Measurements from ENCODE around the gene TMEM138. TPM values are rescaled to one million over a fixed set of nuclear protein-coding genes. Genes with fewer than 3 reads are reported as not detected.

The TMEM138 gene
- total RNA-seq: 100 to 1,000 TPM; 127 to 164 TPM

GRCh38 chr11:61361741-61362541 is at the start of gene TMEM138, which contains the start of gene CYB561A3:
Gene TMEM138, plus strand, starts transcription at chr11:61362374. Its CDS starts 2,017 bp downstream, at chr11:61364391.
Gene CYB561A3, minus strand, starts transcription at chr11:61361882. Its CDS starts 5,169 bp downstream, at chr11:61356713.

GRCh38 chr11:61332797-61333549 is 29.2 kb upstream of the TMEM138 start, which contains the start of the genes DDB1 and TKFC:
Gene DDB1, minus strand, starts transcription at chr11:61333105. Its CDS starts 137 bp downstream, at chr11:61332968.
Gene TKFC, plus strand, starts transcription at chr11:61333228. Its CDS starts 1,501 bp downstream, at chr11:61334729.

Other genes starting within 250 kb of the TMEM138 start
- 10 to 100 TPM; 11.3 to 12.7 TPM for gene VPS37C, start 200.9 kb upstream of the TMEM138 start, total RNA-seq
- gene PGA3, start 158.9 kb upstream of the TMEM138 start, total RNA-seq: not detected
- not detected for gene PGA4, start 140.0 kb upstream of the TMEM138 start, total RNA-seq
- gene PGA5, start 121.2 kb upstream of the TMEM138 start, total RNA-seq: not detected
- under 1 TPM; 0.33 to 0.69 TPM for gene VWCE, start 67.1 kb upstream of the TMEM138 start, total RNA-seq
- gene DDB1, start 29.3 kb upstream of the TMEM138 start, total RNA-seq: 100 to 1,000 TPM; 208 to 223 TPM
- gene TKFC, start 29.1 kb upstream of the TMEM138 start, total RNA-seq: 10 to 100 TPM; 12.3 to 13.1 TPM
- 100 to 1,000 TPM; 198 to 918 TPM for gene CYB561A3, start 492 bp upstream of the TMEM138 start, total RNA-seq
- 1 to 10 TPM; 3.1 to 5.0 TPM for gene TMEM216, start 30.2 kb downstream of the TMEM138 start, total RNA-seq
- 10 to 100 TPM; 25.5 to 29.6 TPM for gene CPSF7, start 67.6 kb downstream of the TMEM138 start, total RNA-seq
- gene SDHAF2, start 67.8 kb downstream of the TMEM138 start, total RNA-seq: 10 to 100 TPM; 36.5 to 40.6 TPM
- under 1 TPM; under 0.01 to 0.33 TPM for gene LRRC10B, start 146.4 kb downstream of the TMEM138 start, total RNA-seq
- gene SYT7, start 218.7 kb downstream of the TMEM138 start, total RNA-seq: under 1 TPM; under 0.01 to 0.67 TPM